Ecto neural progenitor cell (in vitro differentiated cells): ENCODE measurements around the gene PTPRU.
"Not testable (repeated sequence)": the region's sequence is repeated elsewhere in the genome, so short reads cannot be mapped to it uniquely, and the experiment has no call there.

Source experiments
- DNase-seq: peaks from one replicate; pipeline ENCODE4 v3.0.0-alpha.2; 2018; ENCODE audit warnings: low spot score

PTPRU gene

DNA sequence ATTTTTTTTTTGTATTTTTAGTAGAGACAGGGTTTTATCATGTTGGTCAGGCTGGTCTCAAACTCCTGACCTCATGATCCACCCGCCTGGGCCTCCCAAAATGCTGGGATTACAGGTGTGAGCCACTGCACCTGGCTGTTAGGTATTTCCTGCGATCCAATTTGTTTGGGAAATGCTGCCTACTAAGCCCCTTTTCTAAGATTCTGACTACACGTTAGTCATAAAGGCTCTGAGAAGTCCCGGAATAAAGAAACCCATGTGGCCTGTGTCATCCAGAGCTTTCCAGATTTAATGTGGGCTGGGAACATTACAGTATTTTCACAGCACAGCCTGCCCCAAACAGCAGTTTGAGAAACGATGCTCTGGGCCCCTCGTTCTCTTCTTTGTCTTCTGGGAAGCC is 14.1 kb upstream of the PTPRU start:
- not testable (repeated sequence) for DNase-seq

GRCh38 chr1:29222686-29223085 is 13.6 kb upstream of the PTPRU start:
- DNase-seq = no peak

DNA sequence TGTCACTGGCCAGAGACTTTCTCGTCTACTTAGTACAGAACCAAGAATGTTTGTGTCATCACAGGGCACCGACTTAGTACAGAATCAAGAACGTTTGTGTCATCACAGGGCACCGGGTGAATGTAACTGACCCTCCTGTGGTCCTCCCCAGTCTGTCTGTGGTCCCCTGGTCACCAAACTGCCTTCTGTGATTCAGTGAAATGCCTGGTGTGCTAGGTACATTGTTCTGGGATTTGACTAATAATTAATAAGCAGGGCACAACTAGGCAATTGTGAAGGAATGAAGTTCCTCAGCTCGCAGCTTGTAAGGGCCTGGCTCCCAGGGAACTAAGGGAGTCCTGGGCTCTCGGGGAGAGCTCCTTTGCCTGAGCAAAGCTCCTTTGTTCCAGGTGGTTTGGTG is 12.8 kb upstream of the PTPRU start:
- DNase-seq = no peak

GRCh38 chr1:29224356-29224837 is 11.9 kb upstream of the PTPRU start:
- DNase-seq = no peak

GRCh38 chr1:29225361-29225760 is 11.0 kb upstream of the PTPRU start:
- no peak for DNase-seq

DNA sequence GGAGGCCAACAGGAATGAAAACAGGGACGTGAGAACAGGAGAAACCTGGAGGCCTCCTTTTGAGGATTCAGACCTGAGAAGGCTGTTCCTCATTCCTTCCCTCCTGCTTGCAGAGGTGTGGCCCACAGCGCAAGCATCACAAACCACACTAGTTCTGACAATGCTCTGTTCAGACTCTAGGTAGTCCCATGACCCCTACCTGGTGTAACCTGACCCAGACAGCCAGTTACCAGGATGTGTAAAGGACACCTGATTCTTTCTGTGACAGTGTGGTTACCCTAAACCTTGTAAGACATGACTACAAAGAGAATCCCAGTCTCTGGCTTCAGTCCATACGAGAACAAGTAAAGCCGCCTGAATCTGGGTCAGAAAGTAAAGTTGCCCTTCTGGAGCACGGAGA is 8.8 kb upstream of the PTPRU start:
- DNase-seq = no peak

DNA sequence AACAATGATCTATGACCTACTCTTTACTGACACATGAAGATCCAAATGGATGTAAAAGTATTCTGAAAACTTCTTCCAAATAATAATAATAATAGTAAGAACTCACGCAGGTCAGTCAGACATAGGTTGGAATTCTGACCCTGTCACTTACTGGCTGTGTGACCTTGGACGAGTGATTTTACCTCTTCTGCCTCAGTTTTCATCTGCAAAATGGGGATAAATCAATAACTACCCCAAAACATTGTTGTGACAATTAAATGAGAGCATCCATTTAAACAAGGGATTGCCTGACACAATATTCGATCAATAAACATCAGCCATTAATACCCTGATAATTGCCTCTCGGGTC is 6.1 kb upstream of the PTPRU start:
- no peak for DNase-seq

GRCh38 chr1:29230553-29231378 is 5.6 kb upstream of the PTPRU start, which contains the start of gene MECR:
MECR (minus strand) TSS chr1:29230934; CDS start chr1:29230906, 28 bp downstream.
- DNase-seq = peak; percentile 99

DNA sequence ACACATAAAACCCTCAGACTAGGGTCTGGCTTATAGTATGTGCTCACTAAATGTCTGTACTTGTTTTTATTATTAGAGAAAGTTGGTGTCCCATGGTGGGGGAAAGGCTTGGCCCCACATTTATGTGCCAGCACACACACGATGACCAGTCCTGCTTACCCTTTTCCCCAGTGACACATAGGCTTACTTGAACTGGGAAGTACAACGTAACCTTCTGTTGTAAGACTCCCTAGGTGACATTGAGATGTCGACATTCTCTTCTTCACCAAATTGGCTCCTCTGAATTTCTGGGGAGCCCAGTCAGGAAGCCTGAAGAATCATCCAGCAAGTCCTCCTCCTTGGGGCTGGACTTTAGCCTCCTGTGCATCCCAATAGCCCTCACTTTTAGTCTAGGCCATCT is 3.9 kb upstream of the PTPRU start:
- DNase-seq = no peak

DNA sequence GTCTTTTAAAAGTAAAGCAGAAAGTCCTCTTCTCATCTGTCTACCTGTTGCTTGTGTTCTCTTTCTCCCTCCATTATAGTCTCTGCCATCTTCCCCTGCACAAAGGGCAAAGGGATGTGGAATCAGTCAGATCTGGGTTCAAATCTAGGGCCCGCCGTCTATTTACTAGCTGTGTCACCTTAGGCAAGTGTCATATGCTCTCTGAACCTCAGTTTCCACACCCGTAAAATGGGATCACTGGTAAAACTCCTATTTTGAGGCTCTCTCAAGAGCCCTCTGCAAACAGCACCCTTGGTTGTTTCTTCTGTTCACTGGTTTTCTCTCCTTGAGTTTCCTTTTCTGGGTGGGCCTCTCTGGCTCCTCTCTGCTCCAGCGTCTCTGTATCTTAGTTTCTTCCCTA is 2.6 kb upstream of the PTPRU start:
- DNase-seq = no peak

GRCh38 chr1:29234471-29234870 is 1.9 kb upstream of the PTPRU start:
- DNase-seq = no peak

- not testable (repeated sequence) for DNase-seq
These were observed 1.4 kb upstream of the PTPRU start for GRCh38 chr1:29234881-29235280.

- no peak for DNase-seq
These were observed 398 bp downstream of the PTPRU start for GRCh38 chr1:29236712-29237128.

DNA sequence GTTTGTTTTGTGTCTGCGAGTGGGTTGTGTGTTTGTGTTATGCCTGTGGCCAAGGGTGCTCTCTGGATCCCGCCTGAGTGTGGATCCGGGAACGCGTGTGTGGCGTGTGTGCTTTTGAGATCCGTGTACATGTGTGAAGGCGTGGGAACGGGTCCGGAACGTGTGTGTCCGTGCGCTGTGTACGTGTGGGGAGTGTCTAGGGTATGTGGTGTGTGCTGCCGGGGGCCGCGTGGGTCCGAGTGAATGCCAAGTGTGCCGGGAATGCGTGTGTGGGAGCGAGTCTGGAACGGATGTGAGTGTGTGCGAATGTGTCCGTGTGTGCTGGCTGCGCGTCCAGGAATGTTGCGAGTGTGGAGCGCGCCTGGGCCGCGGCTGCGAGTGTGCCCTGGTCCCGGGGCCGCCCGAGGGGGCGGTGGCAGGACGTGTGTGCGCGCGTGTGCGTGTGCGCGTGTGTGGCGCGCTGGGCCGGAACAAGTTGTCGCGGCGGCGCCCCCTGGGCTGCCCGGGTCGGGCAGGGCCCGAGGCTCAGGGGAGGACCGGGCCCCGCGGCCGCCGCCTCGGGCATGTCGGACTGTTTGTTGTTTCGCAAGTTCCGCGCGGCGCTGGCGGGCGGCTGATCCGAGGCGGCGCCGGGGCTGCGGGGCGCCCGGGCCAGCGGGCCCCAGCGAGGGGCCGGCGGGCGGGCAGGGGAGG is 953 bp downstream of the PTPRU start:
- peak; percentile 79 for DNase-seq

DNA sequence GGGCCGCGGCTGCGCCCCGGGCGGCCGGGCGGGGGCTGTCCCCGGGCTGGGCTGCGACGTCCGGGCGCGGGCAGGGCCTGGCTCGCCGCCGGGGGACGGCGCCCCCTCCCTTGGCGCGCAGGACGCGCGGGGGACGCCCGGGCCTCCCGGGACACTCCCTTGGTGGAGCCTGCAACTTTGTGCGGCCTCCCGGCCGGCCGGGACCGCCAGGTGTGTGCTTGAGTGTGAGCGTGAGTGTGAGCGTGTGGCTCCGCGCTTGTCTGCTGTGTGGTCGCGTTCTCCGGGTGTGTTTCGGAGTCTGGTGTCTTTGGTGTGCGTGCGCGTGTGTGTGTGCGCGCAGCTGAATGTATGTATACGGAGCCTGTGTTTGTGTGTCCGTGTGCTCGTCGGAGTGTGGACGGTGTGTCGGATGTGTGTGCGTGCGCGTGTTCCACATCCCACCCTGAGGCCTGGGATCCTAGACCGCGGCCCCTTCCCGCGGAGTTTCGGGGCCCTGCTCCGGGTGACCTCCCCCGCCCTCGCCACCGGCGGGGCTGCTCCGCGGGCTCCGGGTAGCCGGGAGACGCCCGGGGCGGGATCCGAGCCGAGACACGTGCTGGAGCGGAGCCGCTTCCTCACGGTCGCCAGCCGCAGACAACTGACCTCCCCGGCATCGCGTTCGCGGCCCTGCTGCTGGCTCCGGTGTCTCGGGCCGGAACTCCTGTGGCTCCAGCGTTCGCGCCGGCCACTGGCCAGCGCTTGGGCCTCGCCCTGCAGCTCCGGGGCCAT is 1.7 kb downstream of the PTPRU start:
- peak; percentile 73 for DNase-seq

DNA sequence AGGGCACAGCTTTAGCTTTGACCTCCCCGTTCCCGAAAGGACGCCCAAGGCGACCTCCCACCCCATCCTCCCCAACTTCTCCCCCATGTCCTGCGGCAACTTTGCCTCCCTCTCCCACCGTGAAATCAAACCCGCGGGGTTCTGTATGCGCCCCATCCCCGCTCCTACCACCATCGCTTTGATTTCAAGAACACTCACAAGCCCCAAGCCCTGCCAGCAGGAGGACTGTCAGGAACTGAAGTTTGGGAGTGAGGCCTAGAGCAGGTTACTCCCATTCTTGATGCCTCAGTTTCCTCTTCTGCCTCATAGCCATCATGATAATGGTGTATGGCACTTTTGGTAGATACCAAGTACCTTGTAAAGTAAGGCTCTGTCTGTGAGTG is 2.3 kb downstream of the PTPRU start:
- DNase-seq = no peak

GRCh38 chr1:29239142-29239541 is 2.8 kb downstream of the PTPRU start:
- DNase-seq = peak; percentile 53

DNA sequence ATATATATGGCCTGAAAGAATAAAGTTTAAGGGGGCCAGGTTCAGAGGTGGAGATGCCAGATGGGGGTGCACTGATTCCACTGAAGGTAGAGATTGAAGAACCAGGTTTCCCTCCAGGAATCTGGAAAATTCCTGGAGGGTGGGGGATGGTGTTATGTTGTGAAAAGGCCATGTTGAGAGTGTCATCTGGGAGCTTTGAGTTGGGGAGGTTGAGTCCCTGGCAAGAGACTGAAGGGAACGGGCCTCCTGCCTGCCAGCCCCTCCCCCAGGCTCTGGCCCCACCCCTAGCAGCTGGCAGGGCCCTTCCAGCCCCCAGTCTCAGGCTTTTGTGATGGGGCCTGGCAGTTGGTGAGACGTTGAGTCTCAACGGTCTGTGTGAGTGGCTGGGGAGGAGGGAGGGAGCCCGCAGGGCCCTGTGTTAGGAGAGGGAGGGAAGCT is 4.1 kb downstream of the PTPRU start:
- DNase-seq = peak; percentile 45

GRCh38 chr1:29240986-29241385 is 4.7 kb downstream of the PTPRU start:
- DNase-seq = no peak

- DNase-seq = no peak
These were observed 6.9 kb downstream of the PTPRU start for GRCh38 chr1:29243023-29243870.

GRCh38 chr1:29243871-29244200 is 7.5 kb downstream of the PTPRU start:
- DNase-seq = no peak

DNA sequence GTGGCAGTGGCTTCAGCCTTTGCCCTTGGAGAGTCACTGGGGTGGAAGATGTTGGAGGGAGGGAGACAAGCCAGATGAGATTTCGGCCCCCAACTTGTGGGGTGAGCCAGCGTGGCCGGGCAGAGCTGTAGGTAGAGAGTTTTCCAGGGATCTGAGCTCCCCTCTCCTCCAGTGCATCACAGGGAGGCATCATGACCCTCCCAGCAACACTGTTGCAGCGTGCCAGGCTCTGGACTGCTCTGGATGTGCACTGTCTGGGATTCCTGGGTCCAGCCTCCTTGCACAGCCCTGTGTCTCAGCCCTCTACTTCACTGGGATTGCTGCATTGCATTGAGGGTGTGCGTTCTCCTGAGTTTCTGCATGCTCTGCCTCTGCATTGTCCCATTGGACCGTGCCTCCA is 8.9 kb downstream of the PTPRU start:
- no peak for DNase-seq
